PC-9 (cell line): ENCODE measurements around the gene OLR1. TPM values are rescaled to one million over a fixed set of nuclear protein-coding genes. Genes with fewer than 3 reads are reported as not detected.
"Not testable (repeated sequence)": the region's sequence is repeated elsewhere in the genome, so short reads cannot be mapped to it uniquely, and the experiment has no call there.

Experiments
- BruUV-seq: library from RNA; stranded (reverse); fragments of 400-500 nt; replicated peaks from 2 replicates; lab custom pipeline; 2021; lab: Mats Ljungman, UMichigan
- CTCF ChIA-PET: fragments of 300-600 bp; sonication (Branson Sonifier 250); formaldehyde crosslinking; loops from one replicate; lab custom pipeline; 2022; ENCODE audit warnings: antibody characterized with exemption; lab: Charles Lee
- POLR2A ChIA-PET: fragments of 300-600 bp; sonication (Branson Sonifier 250); formaldehyde crosslinking; loops from one replicate; lab custom pipeline; 2022; ENCODE audit warnings: antibody characterized with exemption; ENCODE audit not compliant: unreplicated experiment; lab: Charles Lee
- DNase-seq, 2 experiments: peaks; one replicate each; pipeline versions ENCODE4 v3.0.0 to v3.0.0-alpha.2; 2015 to 2022; ENCODE audit warnings: mixed read lengths in 1 of 2
- H2AFZ ChIP-seq: fragments of 200-600 bp; sonication (generic); 2 replicates; pipeline ENCODE4 v1.8.1; 2017; ENCODE audit warnings: antibody characterized with exemption
- H3F3A ChIP-seq: fragments of 200-600 bp; sonication (generic); 2 replicates; pipeline ENCODE4 v1.8.1; 2017; ENCODE audit warnings: antibody characterized with exemption, mild to moderate bottlenecking, low read depth; ENCODE audit not compliant: insufficient read depth
- H3K27ac ChIP-seq: fragments of 200-600 bp; sonication (generic); 2 replicates; pipeline ENCODE4 v1.6.1; 2016; ENCODE audit warnings: mixed run types
- H3K27me3 ChIP-seq: fragments of 200-600 bp; sonication (generic); 2 replicates; pipeline ENCODE4 v1.6.1; 2016; ENCODE audit warnings: low read depth, mixed run types; ENCODE audit not compliant: insufficient read depth
- H3K36me3 ChIP-seq: fragments of 200-600 bp; sonication (generic); 2 replicates; pipeline ENCODE4 v1.6.1; 2016; ENCODE audit warnings: low read depth, mixed run types
- H3K4me1 ChIP-seq: fragments of 200-600 bp; sonication (generic); replicated peaks from 2 replicates; pipeline ENCODE4 v1.6.1; 2016; ENCODE audit warnings: mixed run types; ENCODE audit not compliant: insufficient read depth
- H3K4me2 ChIP-seq: fragments of 200-600 bp; sonication (generic); 2 replicates; pipeline ENCODE4 v1.6.1; 2017; ENCODE audit warnings: mixed run types
- H3K4me3 ChIP-seq: fragments of 200-600 bp; sonication (generic); 2 replicates; pipeline ENCODE4 v1.6.1; 2016; ENCODE audit warnings: mixed run types
- H3K79me2 ChIP-seq: fragments of 200-600 bp; sonication (generic); 2 replicates; pipeline ENCODE4 v1.6.1; 2017; ENCODE audit warnings: low read depth, mixed run types
- H3K9me2 ChIP-seq: fragments of 200-600 bp; sonication (generic); 2 replicates; pipeline ENCODE4 v1.8.1; 2017; ENCODE audit warnings: mild to moderate bottlenecking; ENCODE audit not compliant: insufficient read depth
- H3K9me3 ChIP-seq: fragments of 200-600 bp; sonication (generic); 2 replicates; pipeline ENCODE4 v1.8.1; 2016; ENCODE audit warnings: low read depth; ENCODE audit not compliant: insufficient read depth
- H4K20me1 ChIP-seq: fragments of 200-600 bp; sonication (generic); 2 replicates; pipeline ENCODE4 v1.8.1; 2017; ENCODE audit not compliant: insufficient read depth
- EZH2 ChIP-seq: fragments of 200-600 bp; sonication (generic); IDR thresholded peaks from 2 replicates; pipeline ENCODE4 v1.8.0; 2017; ENCODE audit warnings: antibody characterized with exemption, low read depth
- intact Hi-C: fragments of 100-400 bp; cut with micrococcal nuclease; formaldehyde crosslinking; loops from one replicate; pipeline ENCODE4 v1.10.0; 2022; ENCODE audit not compliant: unreplicated experiment
- total RNA-seq: library from RNA; stranded (reverse); gene quantifications from 2 replicates; pipeline ENCODE4 v1.2.3, GENCODE V29; 2021
- TF ChIP-seq, protein P1 (sequence below): fragments of 200-600 bp; sonication (generic); conservative IDR thresholded peaks from 2 replicates; pipeline ENCODE4 v1.6.1; 2017; ENCODE audit warnings: mixed run types, antibody characterized with exemption, mild to moderate bottlenecking, moderate library complexity

OLR1 gene
- total RNA-seq, 1 experiment from 2014 or later = 22.4 TPM

GRCh38 chr12:10191865-10192264 lies 19.9 kb upstream of the OLR1 start:
- peaks cover 40% of the 10 kb centered on the region for H3K4me1 ChIP-seq
- peaks cover 24% of the 10 kb centered on the region for H3F3A ChIP-seq
- peak overlapping the region; percentile 41 for H3K4me2 ChIP-seq
- H3K27me3 ChIP-seq = no peaks in the 10 kb centered on the region
- DNase-seq = peak; percentile 50 to 95
- no peaks in the 10 kb centered on the region for H3K36me3 ChIP-seq
- H2AFZ ChIP-seq = no peak overlapping the region
- H3K9me2 ChIP-seq = no peaks in the 10 kb centered on the region
- no peaks in the 10 kb centered on the region for H4K20me1 ChIP-seq
- no peaks in the 10 kb centered on the region for H3K79me2 ChIP-seq
- ChIA-PET CTCF (interaction anchor here (0.6 to 2.8 kb wide), 5 partner anchors 39 to 533 kb away, joined by 3 to 28 read pairs (median 3); no protein-coding TSS in a partner anchor), POLR2A (interaction anchor here (0.6 to 1.2 kb wide), 6 partner anchors 14 to 1577 kb away, joined by 3 to 8 read pairs (median 4); no protein-coding TSS in a partner anchor)
- H3K27ac ChIP-seq = peak overlapping the region; percentile 77
- no peak for TF ChIP-seq EZH2
- TF ChIP-seq, protein P1, sequence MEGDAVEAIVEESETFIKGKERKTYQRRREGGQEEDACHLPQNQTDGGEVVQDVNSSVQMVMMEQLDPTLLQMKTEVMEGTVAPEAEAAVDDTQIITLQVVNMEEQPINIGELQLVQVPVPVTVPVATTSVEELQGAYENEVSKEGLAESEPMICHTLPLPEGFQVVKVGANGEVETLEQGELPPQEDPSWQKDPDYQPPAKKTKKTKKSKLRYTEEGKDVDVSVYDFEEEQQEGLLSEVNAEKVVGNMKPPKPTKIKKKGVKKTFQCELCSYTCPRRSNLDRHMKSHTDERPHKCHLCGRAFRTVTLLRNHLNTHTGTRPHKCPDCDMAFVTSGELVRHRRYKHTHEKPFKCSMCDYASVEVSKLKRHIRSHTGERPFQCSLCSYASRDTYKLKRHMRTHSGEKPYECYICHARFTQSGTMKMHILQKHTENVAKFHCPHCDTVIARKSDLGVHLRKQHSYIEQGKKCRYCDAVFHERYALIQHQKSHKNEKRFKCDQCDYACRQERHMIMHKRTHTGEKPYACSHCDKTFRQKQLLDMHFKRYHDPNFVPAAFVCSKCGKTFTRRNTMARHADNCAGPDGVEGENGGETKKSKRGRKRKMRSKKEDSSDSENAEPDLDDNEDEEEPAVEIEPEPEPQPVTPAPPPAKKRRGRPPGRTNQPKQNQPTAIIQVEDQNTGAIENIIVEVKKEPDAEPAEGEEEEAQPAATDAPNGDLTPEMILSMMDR = no peak
- no peak overlapping the region for H3K4me3 ChIP-seq
- no peaks in the 10 kb centered on the region for H3K9me3 ChIP-seq
- BruUV-seq = no TSS peak
- intact Hi-C loops = loop anchor here (1.0 to 2.0 kb wide), 3 partner anchors 13 to 20 kb away; partner anchors contain the start of genes GABARAPL1 and OLR1

DNA sequence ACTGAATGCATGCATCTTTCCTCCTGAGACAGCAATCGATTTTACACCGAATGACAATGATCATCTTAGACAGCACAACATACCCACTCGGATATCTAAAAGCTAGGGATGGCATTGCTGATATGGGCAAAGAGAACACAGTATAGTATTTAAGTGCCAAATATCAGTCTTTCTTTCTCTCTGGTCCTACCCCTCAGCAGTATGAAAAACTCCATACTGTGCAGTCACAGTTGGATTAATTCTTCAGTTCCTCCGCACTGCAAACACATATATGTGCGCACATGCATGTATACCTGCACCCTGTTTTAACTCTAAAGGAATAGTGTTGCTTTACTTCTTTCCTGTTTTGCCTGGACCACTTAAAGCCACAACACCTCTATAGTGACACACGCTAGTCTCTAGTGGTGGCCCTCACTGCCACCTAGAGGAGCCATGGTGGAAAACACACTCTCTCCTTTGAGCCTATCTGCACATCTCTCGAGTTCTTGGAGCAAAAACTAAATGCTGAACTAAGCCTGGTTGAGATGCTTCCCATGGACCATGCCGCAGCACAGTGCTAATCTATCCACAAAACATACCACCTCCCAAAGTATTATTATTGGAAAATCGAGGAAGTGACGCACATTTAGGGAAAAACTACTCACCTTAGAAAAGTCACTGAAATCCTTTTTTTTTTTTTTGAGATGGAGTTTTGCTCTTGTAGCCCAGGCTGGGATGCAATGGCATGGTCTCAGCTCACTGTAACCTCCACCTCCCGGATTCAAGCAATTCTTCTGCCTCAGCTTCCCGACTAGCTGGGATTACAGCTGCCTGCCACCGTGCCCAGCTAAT lies 18.8 kb upstream of the OLR1 start:
- no peak overlapping the region for H3K4me3 ChIP-seq
- DNase-seq = peak; percentile 59 to 67
- CTCF ChIA-PET = interaction anchor here (0.6 to 2.8 kb wide), 9 partner anchors 13 to 465 kb away, joined by 3 to 28 read pairs (median 3); no protein-coding TSS in a partner anchor
- POLR2A ChIA-PET = interaction anchor here (0.7 to 1.2 kb wide), 2 partner anchors 20 to 181 kb away, joined by 3 to 8 read pairs; no protein-coding TSS in a partner anchor
- H3K4me1 ChIP-seq = peaks cover 40% of the 10 kb centered on the region
- intact Hi-C loops = loop anchor here (1.0 to 2.0 kb wide), 2 partner anchors 18 to 37 kb away; partner anchors contain the start of gene OLR1
- H3K9me2 ChIP-seq = no peaks in the 10 kb centered on the region
- no peaks in the 10 kb centered on the region for H3K79me2 ChIP-seq
- peak overlapping the region; percentile 73 for H3K4me2 ChIP-seq
- H3K27ac ChIP-seq = peak overlapping the region; percentile 79
- peaks cover 24% of the 10 kb centered on the region for H3F3A ChIP-seq
- no TSS peak for BruUV-seq
- H3K27me3 ChIP-seq = no peaks in the 10 kb centered on the region
- H4K20me1 ChIP-seq = no peaks in the 10 kb centered on the region
- no peaks in the 10 kb centered on the region for H3K36me3 ChIP-seq
- H2AFZ ChIP-seq = no peak overlapping the region
- TF ChIP-seq, protein P1 = peak; percentile 74
- TF ChIP-seq EZH2 = no peak
- H3K9me3 ChIP-seq = no peaks in the 10 kb centered on the region

- ChIA-PET POLR2A (interaction anchor here (0.5 to 1.0 kb wide), 7 partner anchors 19 to 369 kb away, joined by 5 to 11 read pairs (median 7); partner anchors contain the start of gene GABARAPL1), CTCF (interaction anchor here (0.6 to 2.8 kb wide), 11 partner anchors 11 to 466 kb away, joined by 3 to 28 read pairs (median 4); partner anchors contain the start of gene GABARAPL1)
- H3K4me3 ChIP-seq = no peak overlapping the region
- TF ChIP-seq, protein P1 = no peak
- no peak for TF ChIP-seq EZH2
- no peaks in the 10 kb centered on the region for H4K20me1 ChIP-seq
- DNase-seq = peak; percentile 41 to 94
- no peaks in the 10 kb centered on the region for H3K79me2 ChIP-seq
- BruUV-seq = TSS peak; percentile 73
- H2AFZ ChIP-seq = 0 out of 2 replicates have a peak overlapping the region, but pooled peaks have one; percentile 37
- H3K4me1 ChIP-seq = peaks cover 44% of the 10 kb centered on the region
- H3K9me3 ChIP-seq = no peaks in the 10 kb centered on the region
- peak overlapping the region; percentile 73 for H3K4me2 ChIP-seq
- H3K27me3 ChIP-seq = no peaks in the 10 kb centered on the region
- no peaks in the 10 kb centered on the region for H3K36me3 ChIP-seq
- H3K9me2 ChIP-seq = no peaks in the 10 kb centered on the region
- H3K27ac ChIP-seq = peak overlapping the region; percentile 79
- peaks cover 27% of the 10 kb centered on the region for H3F3A ChIP-seq
- intact Hi-C loops = loop anchor here (1.0 to 2.0 kb wide), 3 partner anchors 9 to 36 kb away; partner anchors contain the start of gene OLR1
Measured at GRCh38 chr12:10189653-10190052, 17.7 kb upstream of the OLR1 start.

DNA sequence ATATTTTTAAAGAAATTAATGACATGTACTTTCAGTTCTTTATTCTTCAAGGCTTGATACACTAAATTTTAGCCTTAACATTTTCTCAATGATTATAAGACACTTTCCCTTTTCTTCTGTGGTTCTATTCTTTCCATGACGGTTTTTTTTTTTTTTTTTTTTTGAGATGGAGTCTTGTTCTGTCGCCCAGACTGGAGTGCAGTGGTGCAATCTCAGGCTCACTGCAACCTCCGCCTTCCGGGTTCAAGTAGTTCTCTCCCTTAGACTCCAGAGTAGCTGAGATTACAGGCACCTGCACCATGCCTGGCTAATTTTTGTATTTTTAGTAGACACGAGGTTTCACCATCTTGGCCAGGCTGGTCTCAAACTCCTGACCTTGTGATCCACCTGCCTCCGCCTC lies 15.0 kb upstream of the OLR1 start:
- intact Hi-C loops, H2AFZ ChIP-seq, H3K79me2 ChIP-seq, BruUV-seq, H3K27me3 ChIP-seq, H3K4me2 ChIP-seq, POLR2A ChIA-PET, DNase-seq, H4K20me1 ChIP-seq, H3K36me3 ChIP-seq, H3K9me3 ChIP-seq, H3K27ac ChIP-seq, H3K4me3 ChIP-seq, H3K9me2 ChIP-seq: not testable (repeated sequence)
- H3F3A ChIP-seq = peaks cover 24% of the 10 kb centered on the region
- H3K4me1 ChIP-seq = peaks cover 55% of the 10 kb centered on the region
- CTCF ChIA-PET = interaction anchor here (0.6 kb wide), 1 partner anchor 44 kb away, joined by 3 read pairs; no protein-coding TSS in a partner anchor
